ENCODE measurements around the gene LRGUK.

LRGUK gene

GRCh38 chr7:134191876-134192275 is 64.7 kb downstream of the LRGUK start:
- no peak overlapping the region for H2AFZ ChIP-seq (ENCODE audit: low read length)
- no peaks in the 10 kb centered on the region for H4K20me1 ChIP-seq (ENCODE audit: insufficient read depth, low read length, poor library complexity, severe bottlenecking)
- no peaks in the 10 kb centered on the region for H3K27me3 ChIP-seq (ENCODE audit: insufficient read depth, low read length, poor library complexity, severe bottlenecking)
- H3K9ac ChIP-seq (ENCODE audit: low read depth, low read length, poor library complexity, severe bottlenecking): no peak overlapping the region
- no peaks in the 10 kb centered on the region for H3K36me3 ChIP-seq (ENCODE audit: insufficient read depth, low read length)
- no peak overlapping the region for H3K4me2 ChIP-seq (ENCODE audit: low read depth, low read length, poor library complexity, severe bottlenecking)
- no peaks in the 10 kb centered on the region for H3K4me1 ChIP-seq (ENCODE audit: insufficient read depth, low read length, poor library complexity, severe bottlenecking)
- H3K79me2 ChIP-seq (ENCODE audit: insufficient read depth, low read length): no peaks in the 10 kb centered on the region
- no peaks in the 10 kb centered on the region for H3F3A ChIP-seq (ENCODE audit: low read depth)
- H3K4me3 ChIP-seq (ENCODE audit: low read length, poor library complexity, severe bottlenecking): no peak overlapping the region
- TF ChIP-seq EZH2phosphoT487 (IDR thresholded peaks at IDR 0.05; ENCODE audit: borderline replicate concordance): no peak
- TF ChIP-seq CTCF (conservative IDR thresholded peaks at IDR 0.05; ENCODE audit: low read length): no peak
- no peaks in the 10 kb centered on the region for H3K9me3 ChIP-seq (ENCODE audit: insufficient read depth, low read depth, low read length)
- H3K9me2 ChIP-seq (replicated peaks; ENCODE audit: low read depth, low read length): no peaks in the 10 kb centered on the region

- H3F3A ChIP-seq (ENCODE audit: low read depth): no peaks in the 10 kb centered on the region
- no peaks in the 10 kb centered on the region for H3K9me2 ChIP-seq (replicated peaks; ENCODE audit: low read depth, low read length)
- no peak overlapping the region for H3K9ac ChIP-seq (ENCODE audit: low read depth, low read length, poor library complexity, severe bottlenecking)
- no peaks in the 10 kb centered on the region for H3K9me3 ChIP-seq (ENCODE audit: insufficient read depth, low read depth, low read length)
- no peaks in the 10 kb centered on the region for H3K79me2 ChIP-seq (ENCODE audit: insufficient read depth, low read length)
- no peaks in the 10 kb centered on the region for H3K4me1 ChIP-seq (ENCODE audit: insufficient read depth, low read length, poor library complexity, severe bottlenecking)
- no peaks in the 10 kb centered on the region for H3K27me3 ChIP-seq (ENCODE audit: insufficient read depth, low read length, poor library complexity, severe bottlenecking)
- H4K20me1 ChIP-seq (ENCODE audit: insufficient read depth, low read length, poor library complexity, severe bottlenecking): no peaks in the 10 kb centered on the region
- no peaks in the 10 kb centered on the region for H3K36me3 ChIP-seq (ENCODE audit: insufficient read depth, low read length)
- TF ChIP-seq EZH2phosphoT487 (IDR thresholded peaks at IDR 0.05; ENCODE audit: borderline replicate concordance) (no peak), CTCF (conservative IDR thresholded peaks at IDR 0.05; ENCODE audit: low read length) (no peak)
- no peak overlapping the region for H3K4me3 ChIP-seq (ENCODE audit: low read length, poor library complexity, severe bottlenecking)
- H2AFZ ChIP-seq (ENCODE audit: low read length): no peak overlapping the region
- no peak overlapping the region for H3K4me2 ChIP-seq (ENCODE audit: low read depth, low read length, poor library complexity, severe bottlenecking)
Measured at GRCh38 chr7:134193240-134193639, 66.1 kb downstream of the LRGUK start.

DNA sequence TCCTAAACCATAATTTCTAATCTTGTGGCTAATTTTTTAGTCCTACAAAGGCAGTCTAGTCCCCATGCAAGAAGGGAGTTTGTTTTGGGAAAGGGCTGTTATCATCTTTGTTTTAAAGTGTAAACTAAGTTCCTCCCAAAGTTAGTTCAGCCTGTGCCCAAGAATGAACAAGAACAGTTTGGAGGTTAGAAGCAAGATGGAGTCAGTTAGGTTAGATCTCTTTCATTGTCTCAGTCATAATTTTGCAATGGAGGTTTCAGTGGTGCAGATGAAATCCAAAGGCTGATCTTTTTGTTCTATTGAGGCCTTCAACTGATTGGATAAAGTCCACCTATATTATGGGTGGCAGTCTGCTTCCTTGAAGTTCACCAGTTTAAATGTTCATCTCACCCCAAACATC is 68.1 kb downstream of the LRGUK start:
- H3K9me3 ChIP-seq (ENCODE audit: insufficient read depth, low read depth, low read length): no peaks in the 10 kb centered on the region
- no peaks in the 10 kb centered on the region for H3K27me3 ChIP-seq (ENCODE audit: insufficient read depth, low read length, poor library complexity, severe bottlenecking)
- H2AFZ ChIP-seq (ENCODE audit: low read length): no peak overlapping the region
- no peak overlapping the region for H3K4me3 ChIP-seq (ENCODE audit: low read length, poor library complexity, severe bottlenecking)
- no peaks in the 10 kb centered on the region for H3K36me3 ChIP-seq (ENCODE audit: insufficient read depth, low read length)
- no peaks in the 10 kb centered on the region for H3K4me1 ChIP-seq (ENCODE audit: insufficient read depth, low read length, poor library complexity, severe bottlenecking)
- no peak overlapping the region for H3K9ac ChIP-seq (ENCODE audit: low read depth, low read length, poor library complexity, severe bottlenecking)
- H3F3A ChIP-seq (ENCODE audit: low read depth): no peaks in the 10 kb centered on the region
- no peaks in the 10 kb centered on the region for H3K79me2 ChIP-seq (ENCODE audit: insufficient read depth, low read length)
- TF ChIP-seq EZH2phosphoT487 (IDR thresholded peaks at IDR 0.05; ENCODE audit: borderline replicate concordance) (no peak), CTCF (conservative IDR thresholded peaks at IDR 0.05; ENCODE audit: low read length) (no peak)
- H3K9me2 ChIP-seq (replicated peaks; ENCODE audit: low read depth, low read length): no peaks in the 10 kb centered on the region
- no peak overlapping the region for H3K4me2 ChIP-seq (ENCODE audit: low read depth, low read length, poor library complexity, severe bottlenecking)
- H4K20me1 ChIP-seq (ENCODE audit: insufficient read depth, low read length, poor library complexity, severe bottlenecking): no peaks in the 10 kb centered on the region
